SJCRH30 (cell line): Measurements from ENCODE around the gene FBLN5. TPM values are rescaled to one million over a fixed set of nuclear protein-coding genes. Genes with fewer than 3 reads are reported as not detected.
"Not testable (repeated sequence)": the region's sequence is repeated elsewhere in the genome, so short reads cannot be mapped to it uniquely, and the experiment has no call there.

Experiments
- DNase-seq, 2 experiments: peaks; one replicate each; pipeline ENCODE4 v3.0.0-alpha.2; 2015 to 2020
- H3K27ac ChIP-seq: fragments of 250-450 bp; sonication (Bioruptor Pico); 2 replicates; pipeline ENCODE4 v1.5.1; 2020; ENCODE audit warnings: mild to moderate bottlenecking, moderate library complexity
- H3K27me3 ChIP-seq: fragments of 250-450 bp; sonication (Bioruptor Pico); 2 replicates; pipeline ENCODE4 v1.5.1; 2020; ENCODE audit warnings: mild to moderate bottlenecking, moderate library complexity
- H3K36me3 ChIP-seq: fragments of 250-450 bp; sonication (Bioruptor Pico); 2 replicates; pipeline ENCODE4 v1.5.1; 2020; ENCODE audit warnings: mild to moderate bottlenecking, moderate library complexity
- H3K4me1 ChIP-seq: fragments of 250-450 bp; sonication (Bioruptor Pico); 2 replicates; pipeline ENCODE4 v1.5.1; 2020; ENCODE audit warnings: mild to moderate bottlenecking, moderate library complexity
- H3K4me3 ChIP-seq: fragments of 250-450 bp; sonication (Bioruptor Pico); 2 replicates; pipeline ENCODE4 v1.5.1; 2020; ENCODE audit warnings: mild to moderate bottlenecking, moderate library complexity
- H3K9me3 ChIP-seq: fragments of 250-450 bp; sonication (Bioruptor Pico); replicated peaks from 2 replicates; pipeline ENCODE4 v1.5.1; 2020; ENCODE audit warnings: mild to moderate bottlenecking, moderate library complexity
- total RNA-seq: library from RNA; depleted of rRNA; stranded (reverse); fragments of >200 nt; shearing (Covaris generic); gene quantifications from 2 replicates; pipeline ENCODE4 v1.2.3, GENCODE V29; 2014

Gene FBLN5
- total RNA-seq, 1 experiment from 2014 or later, result 29.6 TPM

DNA sequence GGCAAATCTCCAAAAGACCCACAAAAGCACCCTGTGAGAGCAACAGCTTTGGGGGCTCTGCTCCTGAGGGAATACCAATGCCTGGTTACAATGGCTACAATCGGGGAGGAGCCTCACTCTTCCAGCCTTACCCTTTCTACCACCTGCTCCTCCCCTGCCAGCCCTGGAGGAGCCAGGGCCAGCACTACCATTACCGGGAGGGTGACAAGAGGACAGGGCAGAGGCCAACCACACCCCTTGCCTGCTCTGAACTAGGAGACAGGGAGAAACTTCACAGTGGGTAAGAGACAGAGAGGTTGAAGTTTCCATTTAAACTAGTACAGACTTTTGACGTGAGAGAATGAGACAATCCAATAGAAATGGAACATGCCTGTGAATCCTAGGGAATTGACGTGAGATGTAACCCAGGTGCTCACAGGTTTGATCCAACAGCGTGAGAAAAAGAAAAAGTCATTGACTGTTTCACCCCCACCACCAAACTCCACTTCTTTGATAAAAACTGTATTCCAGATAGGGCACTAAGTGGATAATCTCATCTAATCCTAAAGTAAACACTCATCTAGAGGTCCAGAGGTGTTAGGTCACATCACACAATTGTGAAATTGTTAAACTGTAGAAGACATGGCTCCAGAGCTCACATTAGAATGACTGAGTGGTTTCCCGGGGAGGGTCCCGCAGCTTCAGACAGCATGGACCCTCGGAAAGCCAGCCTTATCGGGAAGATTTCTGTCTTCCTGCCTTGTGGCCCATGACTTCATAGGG is 71.8 kb downstream of the FBLN5 start:
- no peak overlapping the region for H3K4me3 ChIP-seq
- DNase-seq, result no peak
- no peaks in the 10 kb centered on the region for H3K27me3 ChIP-seq
- peaks cover 2% of the 10 kb centered on the region; the same call in 1 of the 2 replicates for H3K36me3 ChIP-seq
- no peak overlapping the region for H3K27ac ChIP-seq
- H3K4me1 ChIP-seq, result 0 out of 2 replicates have a peak, but pooled peaks cover 5% of the 10 kb centered on the region
- H3K9me3 ChIP-seq, result no peaks in the 10 kb centered on the region

DNA sequence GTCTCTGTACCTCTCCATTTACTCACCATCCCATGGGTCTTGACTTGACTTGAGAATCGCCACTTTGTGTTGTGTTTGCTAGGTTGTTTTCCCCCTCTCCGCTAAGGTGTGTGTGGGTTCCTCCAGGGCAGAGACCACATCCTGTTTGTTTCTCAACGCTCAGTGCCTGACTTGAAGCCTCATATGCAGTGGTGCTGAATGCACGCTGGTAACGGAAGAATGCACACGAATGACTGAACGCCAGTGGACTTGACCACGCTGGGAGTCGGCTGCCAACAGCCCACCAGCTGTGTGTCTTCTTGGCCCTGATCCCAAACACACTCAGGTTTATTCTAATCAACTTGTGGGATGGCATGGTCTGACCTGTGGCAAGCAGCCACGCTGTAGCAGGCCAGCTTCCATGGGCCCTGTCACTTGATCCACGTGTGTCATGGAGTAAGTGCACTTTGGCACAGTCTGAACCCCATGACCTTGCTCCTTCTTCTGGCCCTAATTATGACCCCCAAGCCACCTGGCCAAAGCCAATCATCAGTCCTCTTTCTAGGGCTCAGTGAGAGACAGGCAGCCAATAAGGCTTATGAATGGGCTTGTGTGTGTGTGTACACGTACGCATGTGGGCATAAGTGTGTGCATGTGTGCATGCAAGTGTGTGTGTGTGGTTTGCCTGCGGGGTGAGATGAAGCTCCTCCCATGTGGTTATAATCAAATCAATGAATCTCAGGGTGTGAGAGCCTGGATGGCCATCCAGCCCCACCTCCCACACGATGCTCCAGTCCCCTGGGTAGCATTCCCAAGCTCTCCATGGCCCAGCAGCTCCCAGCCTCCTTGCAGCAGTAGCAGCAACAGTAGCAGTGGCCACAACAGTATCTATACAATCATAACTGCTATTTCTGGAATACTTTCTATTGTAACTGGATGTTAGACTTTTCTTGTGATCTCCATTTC is 73.8 kb downstream of the FBLN5 start:
- Histone ChIP-seq H3K27me3 (no peaks in the 10 kb centered on the region), H3K9me3 (no peaks in the 10 kb centered on the region), H3K4me3 (no peak overlapping the region), H3K4me1 (0 out of 2 replicates have a peak, but pooled peaks cover 5% of the 10 kb centered on the region), H3K36me3 (no peaks in the 10 kb centered on the region; the same call in 1 of the 2 replicates), H3K27ac (no peak overlapping the region)
- DNase-seq, result peak; percentile 25 to 50

DNA sequence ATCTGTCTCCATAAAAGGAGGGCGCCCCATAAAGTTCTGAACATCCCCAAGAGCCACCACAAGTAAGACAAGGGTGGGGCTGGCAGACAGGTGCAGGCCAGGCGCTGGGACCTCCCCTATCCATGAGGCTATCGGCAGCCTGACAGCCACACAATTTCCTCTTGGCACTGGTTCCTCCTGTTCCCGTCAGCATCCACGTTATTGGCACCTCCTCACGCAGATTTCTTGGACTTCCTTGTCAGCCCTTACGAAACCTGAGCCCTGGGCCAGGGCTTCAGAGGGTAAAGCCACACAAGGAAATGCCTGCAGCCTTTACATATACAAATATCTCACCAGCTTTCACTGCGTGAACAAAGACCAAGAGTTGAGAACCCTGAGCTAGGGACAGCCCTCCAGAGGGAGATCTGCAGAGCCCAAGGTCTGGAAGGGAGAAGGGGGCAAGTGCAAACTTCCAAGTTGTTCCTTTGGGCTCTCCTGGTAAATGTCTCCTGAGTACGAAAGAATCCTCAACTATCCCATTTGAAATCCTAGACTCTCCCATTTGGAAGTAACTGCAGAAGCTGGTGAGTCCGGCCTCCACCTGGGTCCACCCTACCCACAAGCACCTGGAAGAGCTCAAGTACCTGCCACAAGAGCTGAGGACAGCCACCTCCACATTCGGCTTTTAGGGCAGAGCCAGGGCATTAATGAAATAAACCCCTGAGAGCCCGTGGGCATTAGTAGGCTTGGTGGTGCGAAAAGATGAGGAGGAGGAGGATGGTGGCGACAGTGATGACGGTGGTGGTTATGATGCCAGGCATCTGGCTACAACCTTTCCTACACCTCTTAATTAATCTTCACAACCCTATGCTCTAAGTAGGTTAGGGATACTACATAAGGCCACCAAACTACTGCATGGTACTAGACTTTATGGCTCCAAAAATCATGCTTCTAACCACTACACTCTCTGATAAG is 74.7 kb downstream of the FBLN5 start:
- Histone ChIP-seq H3K27ac (no peak overlapping the region), H3K27me3 (no peaks in the 10 kb centered on the region), H3K4me3 (no peak overlapping the region), H3K4me1 (0 out of 2 replicates have a peak, but pooled peaks cover 5% of the 10 kb centered on the region), H3K36me3 (no peaks in the 10 kb centered on the region; the same call in 1 of the 2 replicates), H3K9me3 (no peaks in the 10 kb centered on the region)
- DNase-seq, result no peak

DNA sequence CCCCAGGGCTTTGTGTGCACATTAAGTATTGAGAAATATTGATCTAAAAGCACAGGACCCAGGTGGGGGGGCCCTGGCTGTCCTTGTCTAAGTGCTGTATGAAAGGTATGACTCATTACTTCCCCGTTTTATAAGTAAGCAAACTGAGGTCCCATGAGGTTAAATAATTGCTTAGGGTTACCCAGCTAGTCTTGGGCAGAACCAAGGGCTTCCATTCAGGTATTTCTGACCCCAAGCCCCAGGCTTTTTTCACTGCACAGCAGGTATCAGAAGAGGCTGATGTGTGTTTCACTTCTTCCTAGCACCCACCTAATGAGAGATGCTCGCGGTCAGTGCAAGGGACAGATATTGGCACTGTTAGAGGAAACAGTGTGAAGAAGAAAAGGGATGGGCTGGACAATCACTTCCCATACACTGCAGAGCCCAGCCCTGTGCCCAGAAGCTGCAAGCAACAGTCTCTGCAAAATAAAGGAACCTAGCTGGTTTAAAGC is 75.4 kb downstream of the FBLN5 start:
- Histone ChIP-seq H3K36me3 (no peaks in the 10 kb centered on the region; the same call in 1 of the 2 replicates), H3K9me3 (no peaks in the 10 kb centered on the region), H3K27ac (no peak overlapping the region), H3K4me3 (no peak overlapping the region), H3K4me1 (0 out of 2 replicates have a peak, but pooled peaks cover 5% of the 10 kb centered on the region), H3K27me3 (no peaks in the 10 kb centered on the region)
- DNase-seq, result no peak

DNA sequence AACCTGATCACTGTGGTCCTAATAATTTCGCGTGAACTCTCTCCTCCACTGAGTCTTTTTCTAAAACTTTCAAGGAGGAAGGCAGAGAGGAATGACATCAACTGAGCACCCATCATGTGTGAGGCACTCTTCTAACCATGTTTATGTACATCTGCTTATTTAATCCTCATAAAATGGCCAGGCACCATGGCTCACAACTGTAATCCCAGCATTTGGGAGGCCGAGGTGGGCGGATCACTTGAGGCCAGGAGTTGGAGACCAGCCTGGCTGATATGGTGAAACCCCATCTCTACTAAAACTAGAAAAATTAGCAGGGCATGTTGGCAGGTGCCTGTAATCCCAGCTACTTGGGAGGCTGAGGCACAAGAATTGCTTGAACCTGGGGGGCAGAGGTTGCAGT is 76.1 kb downstream of the FBLN5 start:
- not testable (repeated sequence) for H3K4me3 ChIP-seq, H3K36me3 ChIP-seq, H3K9me3 ChIP-seq, H3K27ac ChIP-seq, DNase-seq, H3K4me1 ChIP-seq, H3K27me3 ChIP-seq

DNA sequence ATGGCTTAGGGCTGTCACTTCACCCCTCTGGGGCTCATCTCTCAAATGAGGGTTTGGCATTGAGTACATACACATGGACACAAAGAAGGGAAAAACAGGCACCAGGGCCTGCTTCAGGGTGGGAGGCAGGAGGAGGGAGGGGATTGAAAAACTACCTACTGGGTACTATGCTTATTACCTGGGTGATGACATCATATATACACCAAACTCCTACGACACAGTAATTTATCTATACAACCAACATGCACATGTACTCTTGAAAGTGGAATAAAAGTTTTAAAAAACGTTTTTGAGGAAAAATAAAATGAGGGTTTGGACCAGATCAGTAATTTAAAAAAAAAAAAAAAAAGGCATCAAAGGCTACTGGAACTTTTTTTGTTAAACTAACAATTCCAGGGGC is 76.6 kb downstream of the FBLN5 start:
- no peak overlapping the region for H3K27ac ChIP-seq
- no peaks in the 10 kb centered on the region for H3K27me3 ChIP-seq
- no peaks in the 10 kb centered on the region for H3K9me3 ChIP-seq
- no peak for DNase-seq
- no peaks in the 10 kb centered on the region for H3K36me3 ChIP-seq
- H3K4me3 ChIP-seq, result no peak overlapping the region
- peaks cover 6% of the 10 kb centered on the region for H3K4me1 ChIP-seq

DNA sequence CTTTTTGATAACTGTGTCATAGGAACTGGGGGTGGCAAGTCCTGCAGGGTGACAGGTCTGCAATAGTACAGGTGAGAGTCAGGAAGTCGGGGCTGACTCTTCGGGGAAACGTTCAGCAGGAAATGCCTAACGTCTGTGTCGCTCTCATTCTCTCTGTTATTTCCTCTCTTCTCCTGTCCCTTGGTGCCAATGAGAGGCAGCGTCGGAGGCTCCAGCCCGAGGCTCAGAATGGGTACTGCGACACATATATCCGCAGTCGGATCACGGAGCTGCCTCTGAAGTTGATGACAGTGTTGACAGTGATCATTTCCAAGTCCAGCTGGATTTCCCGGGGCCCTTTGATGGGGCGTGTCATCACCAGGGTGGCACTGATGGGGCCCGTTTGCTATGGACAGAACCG is 77.5 kb downstream of the FBLN5 start:
- H3K9me3 ChIP-seq, result no peaks in the 10 kb centered on the region
- no peaks in the 10 kb centered on the region for H3K36me3 ChIP-seq
- no peak for DNase-seq
- no peak overlapping the region for H3K27ac ChIP-seq
- H3K27me3 ChIP-seq, result no peaks in the 10 kb centered on the region
- H3K4me3 ChIP-seq, result no peak overlapping the region
- peaks cover 9% of the 10 kb centered on the region for H3K4me1 ChIP-seq

DNA sequence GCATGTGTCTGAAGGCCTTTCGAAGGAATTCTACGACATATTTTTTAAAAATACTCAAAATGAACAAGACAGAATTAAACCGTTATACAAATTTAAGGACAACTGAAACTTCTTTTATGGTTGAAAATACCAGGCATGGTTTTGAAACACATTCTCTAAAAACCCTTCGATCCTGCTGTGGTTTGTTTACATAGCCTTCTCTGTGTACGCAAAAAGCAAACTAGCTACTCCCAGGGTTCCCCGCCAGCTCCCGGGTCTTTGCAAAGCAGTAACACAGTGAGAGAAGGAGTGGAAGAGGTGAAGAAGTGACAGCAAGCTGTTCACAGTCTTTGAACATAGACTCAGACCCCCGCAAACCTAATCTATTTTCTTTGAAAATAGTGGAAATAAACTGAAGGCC is 77.9 kb downstream of the FBLN5 start:
- Histone ChIP-seq H3K4me1 (peaks cover 9% of the 10 kb centered on the region), H3K4me3 (no peak overlapping the region), H3K36me3 (no peaks in the 10 kb centered on the region), H3K9me3 (no peaks in the 10 kb centered on the region), H3K27ac (no peak overlapping the region), H3K27me3 (no peaks in the 10 kb centered on the region)
- no peak for DNase-seq

DNA sequence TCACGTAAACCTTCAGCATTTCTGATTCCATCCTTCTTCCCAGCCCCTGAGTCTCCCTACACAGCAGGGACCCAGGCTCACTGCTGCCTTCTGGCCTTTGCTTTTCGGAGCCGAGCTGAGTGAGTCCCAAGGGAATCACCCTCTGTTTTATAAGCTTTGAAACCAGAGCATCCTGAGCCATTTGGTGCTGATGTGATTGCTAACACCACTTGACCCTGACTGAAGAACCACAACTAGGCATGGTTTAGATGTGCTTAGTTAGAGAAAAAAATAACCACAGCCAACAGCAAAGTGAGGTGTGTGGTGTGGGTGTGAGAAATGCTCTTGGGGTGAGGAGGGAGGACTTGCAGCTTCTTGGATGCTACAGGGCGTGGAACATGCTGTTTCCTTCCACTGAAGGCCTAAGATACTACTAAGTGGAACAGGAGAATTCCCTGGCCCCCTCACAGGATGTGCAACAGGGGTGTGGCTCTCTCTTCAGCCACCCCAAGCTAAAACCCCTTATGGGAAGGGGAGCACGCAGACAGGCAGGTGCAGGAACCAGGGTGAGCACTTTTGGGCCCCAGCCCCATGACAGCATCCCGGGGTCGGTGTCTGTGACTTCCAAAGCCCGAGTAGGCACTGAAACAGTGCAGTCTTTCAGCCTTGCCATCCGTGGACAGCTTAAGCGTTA is 80.0 kb downstream of the FBLN5 start, which contains the start of gene TC2N:
Gene TC2N, minus strand, starts transcription at position 221 of the 673 bp plus-strand sequence. CDS start 53,767 bp downstream, outside the sequence.
- Histone ChIP-seq H3K27me3 (no peaks in the 10 kb centered on the region), H3K9me3 (no peaks in the 10 kb centered on the region), H3K27ac (no peak within 1 kb of the TSS), H3K4me3 (no peak within 1 kb of the TSS), H3K36me3 (no peaks in the 10 kb centered on the region), H3K4me1 (peaks cover 4% of the 10 kb centered on the region)
- DNase-seq, result no peak

DNA sequence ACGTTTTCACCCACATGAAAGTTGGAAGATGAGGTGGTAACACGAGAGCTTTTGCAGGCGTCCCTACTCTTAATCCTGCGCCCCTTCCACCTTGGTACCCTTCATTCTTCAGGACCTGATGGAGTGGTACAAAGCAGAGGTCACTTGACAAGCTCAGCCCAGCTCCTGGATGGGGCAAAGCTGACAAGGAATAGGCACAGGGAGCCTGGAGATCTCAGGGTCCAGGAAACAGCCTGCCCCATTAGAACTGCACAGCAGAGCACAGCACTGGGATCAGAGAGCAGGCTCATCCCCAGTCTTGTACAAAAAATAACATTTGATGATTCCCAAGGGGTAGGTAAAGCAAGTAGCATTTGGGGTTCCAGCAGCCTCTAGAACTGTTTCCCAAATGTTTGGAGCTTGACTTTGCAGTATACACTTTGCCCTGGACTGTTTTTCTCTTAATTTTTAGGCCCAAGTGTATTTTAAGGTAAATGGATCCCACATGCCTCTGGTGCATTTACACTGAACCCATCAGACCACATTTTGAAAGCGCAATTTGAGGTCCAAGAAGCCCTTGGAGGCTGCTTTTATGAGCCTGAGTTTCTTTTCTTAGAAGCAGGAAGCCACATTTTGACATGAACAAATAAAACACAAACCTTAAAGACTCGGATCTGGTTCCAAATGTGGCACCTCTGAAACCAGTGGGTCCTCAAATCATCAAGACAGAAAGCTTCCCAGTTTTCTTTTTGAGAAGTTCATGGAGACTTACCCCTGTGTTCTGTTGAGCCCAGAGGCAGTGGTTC is 80.8 kb downstream of the FBLN5 start:
- no peaks in the 10 kb centered on the region for H3K27me3 ChIP-seq
- no peak overlapping the region for H3K4me3 ChIP-seq
- H3K36me3 ChIP-seq, result no peaks in the 10 kb centered on the region
- H3K27ac ChIP-seq, result no peak overlapping the region
- H3K4me1 ChIP-seq, result peaks cover 4% of the 10 kb centered on the region
- H3K9me3 ChIP-seq, result no peaks in the 10 kb centered on the region
- DNase-seq, result no peak

DNA sequence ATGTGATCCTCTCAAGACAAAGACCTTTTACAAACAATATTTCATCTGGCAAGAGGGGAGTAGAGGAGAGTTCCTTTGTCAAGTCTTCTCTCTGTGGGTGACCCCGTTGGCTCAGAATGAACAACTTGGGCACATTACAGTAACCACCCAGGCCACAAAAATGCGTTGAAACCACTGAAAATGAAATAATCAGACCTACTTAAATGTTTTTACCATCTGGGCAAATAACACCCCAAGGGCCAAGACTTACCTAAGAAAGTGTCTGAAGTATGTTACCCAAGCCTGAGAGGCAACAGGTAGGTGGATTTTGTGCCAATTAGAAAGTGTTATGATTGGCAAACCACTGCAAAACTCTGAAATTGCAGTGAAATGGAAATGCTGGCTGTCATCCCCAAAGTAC is 81.4 kb downstream of the FBLN5 start:
- no peaks in the 10 kb centered on the region for H3K36me3 ChIP-seq
- H3K9me3 ChIP-seq, result no peaks in the 10 kb centered on the region
- no peak overlapping the region for H3K4me3 ChIP-seq
- no peak overlapping the region for H3K27ac ChIP-seq
- peaks cover 4% of the 10 kb centered on the region for H3K4me1 ChIP-seq
- peak; percentile 28 to 50 for DNase-seq
- H3K27me3 ChIP-seq, result no peaks in the 10 kb centered on the region

DNA sequence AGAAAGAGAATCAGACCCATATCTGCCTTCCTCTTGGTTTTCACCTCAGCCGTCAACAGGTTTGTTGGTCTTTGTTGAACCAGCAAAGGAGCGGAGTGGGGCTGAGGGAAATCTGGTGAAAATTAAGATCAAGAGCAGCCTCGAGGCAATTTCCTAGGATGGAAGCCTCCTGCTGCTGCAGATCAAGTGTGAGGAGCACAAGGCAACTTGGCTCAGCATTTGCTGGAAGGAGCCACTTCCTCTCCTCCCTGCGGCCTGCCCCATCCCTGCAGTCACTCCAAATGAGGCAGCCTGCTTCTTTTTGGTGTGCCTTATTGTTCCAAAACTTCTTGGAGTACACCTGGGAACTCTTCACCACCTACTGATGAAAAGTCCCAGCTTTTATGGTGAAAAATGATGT is 85.1 kb downstream of the FBLN5 start:
- no peak for DNase-seq
- Histone ChIP-seq H3K27ac (no peak overlapping the region), H3K4me3 (no peak overlapping the region), H3K27me3 (no peaks in the 10 kb centered on the region), H3K36me3 (no peaks in the 10 kb centered on the region), H3K9me3 (no peaks in the 10 kb centered on the region), H3K4me1 (peaks cover 10% of the 10 kb centered on the region)

DNA sequence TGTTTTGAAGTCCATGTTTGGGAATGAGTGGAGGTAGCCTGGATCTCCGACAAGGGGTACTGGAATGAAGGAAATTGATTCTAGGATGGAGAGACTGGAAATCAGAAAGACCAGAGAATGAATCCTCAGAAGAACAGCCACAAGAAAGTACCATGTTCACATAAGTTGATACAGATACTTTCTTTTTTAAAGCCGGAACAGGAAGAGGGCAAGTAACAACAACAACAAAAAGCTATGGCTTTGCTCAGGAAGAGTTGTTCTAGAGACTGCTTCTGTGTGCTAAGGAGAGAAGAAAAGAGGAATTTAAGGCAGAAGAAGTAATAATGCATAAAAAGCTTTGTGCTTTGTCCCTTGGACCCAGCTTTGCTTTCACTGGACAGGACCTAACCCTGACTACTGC is 86.4 kb downstream of the FBLN5 start:
- Histone ChIP-seq H3K4me1 (peaks cover 16% of the 10 kb centered on the region), H3K27ac (no peak overlapping the region), H3K9me3 (no peaks in the 10 kb centered on the region), H3K4me3 (no peak overlapping the region), H3K27me3 (no peaks in the 10 kb centered on the region), H3K36me3 (no peaks in the 10 kb centered on the region)
- DNase-seq, result no peak
